Fibroblast of skin of abdomen (primary cell): ENCODE measurements around the gene AGAP1.

Experiments
- DNase-seq: peaks from one replicate; pipeline ENCODE4 v3.0.0-alpha.2; 2013

AGAP1 gene

DNA sequence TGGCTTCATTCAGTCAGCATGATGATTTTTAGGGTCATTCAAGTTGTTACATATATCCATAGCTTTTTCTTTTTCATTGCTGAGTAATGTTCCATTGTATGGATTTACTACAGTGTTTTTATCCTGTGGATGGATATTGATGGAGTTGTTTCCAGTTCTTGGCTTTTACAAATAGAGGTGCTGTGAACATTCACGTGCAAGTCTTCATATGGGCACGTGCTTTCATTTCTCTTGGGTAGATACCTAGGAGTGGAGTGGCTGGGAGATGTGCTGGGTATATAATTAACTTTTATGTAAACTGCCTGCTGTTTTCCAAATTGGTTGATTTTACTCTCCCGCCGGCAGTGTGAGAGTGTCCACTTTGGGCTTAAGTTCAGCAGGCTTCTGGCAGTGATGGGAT, 16.5 kb downstream of the AGAP1 start:
- DNase-seq = no peak

- peak; percentile 82 for DNase-seq
These were observed 17.4 kb downstream of the AGAP1 start for GRCh38 chr2:235511187-235511661.

- no peak for DNase-seq
These were observed 18.2 kb downstream of the AGAP1 start for GRCh38 chr2:235511751-235512698.

DNA sequence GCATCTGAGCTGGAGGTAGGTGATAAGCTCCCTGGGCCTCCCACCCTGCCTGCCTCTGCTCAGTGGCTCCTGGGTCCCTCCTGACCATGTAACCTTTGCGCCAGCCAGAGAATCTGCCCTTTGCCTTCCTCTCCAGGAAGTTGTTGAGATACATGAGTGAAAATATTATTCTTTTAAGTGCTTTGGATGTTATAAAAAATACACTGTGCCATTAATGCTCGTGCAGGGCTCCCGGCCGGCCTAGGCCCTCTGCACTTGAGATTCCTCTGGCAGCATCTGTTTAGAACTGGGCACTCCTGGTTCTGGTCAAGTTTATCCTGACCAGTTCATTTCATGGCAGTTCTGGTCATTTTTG, 18.8 kb downstream of the AGAP1 start:
- no peak for DNase-seq

DNA sequence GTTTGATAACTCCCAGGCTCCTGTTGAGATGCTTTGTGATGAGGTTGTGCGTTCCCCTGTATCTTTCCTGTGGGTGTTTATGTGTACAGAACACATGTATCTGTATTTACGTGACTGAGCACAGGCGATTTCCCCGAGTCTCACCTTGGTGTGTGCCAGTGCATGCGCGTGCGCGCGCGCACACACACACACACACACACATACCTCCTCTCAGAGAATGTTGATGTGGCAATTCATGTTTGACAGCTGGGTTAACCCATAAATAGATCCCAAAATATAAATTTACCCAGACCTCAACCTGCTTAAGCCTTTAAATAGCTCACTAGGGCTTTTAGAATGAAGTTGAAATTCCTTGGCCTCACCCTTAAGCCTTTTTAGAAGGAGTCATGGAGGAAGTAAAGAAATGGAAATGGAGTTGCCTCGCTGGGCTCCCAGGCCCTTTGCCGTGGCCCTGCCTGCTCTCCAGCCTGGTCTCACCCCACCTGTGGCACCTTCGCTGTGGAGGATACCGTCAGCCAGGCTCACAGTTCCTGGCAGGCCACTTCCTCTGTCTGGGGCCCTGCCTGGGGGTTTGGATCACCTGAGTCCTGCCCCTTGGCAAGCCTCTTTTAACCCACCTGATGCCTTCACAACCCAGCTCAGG, 20.3 kb downstream of the AGAP1 start:
- DNase-seq = no peak

DNA sequence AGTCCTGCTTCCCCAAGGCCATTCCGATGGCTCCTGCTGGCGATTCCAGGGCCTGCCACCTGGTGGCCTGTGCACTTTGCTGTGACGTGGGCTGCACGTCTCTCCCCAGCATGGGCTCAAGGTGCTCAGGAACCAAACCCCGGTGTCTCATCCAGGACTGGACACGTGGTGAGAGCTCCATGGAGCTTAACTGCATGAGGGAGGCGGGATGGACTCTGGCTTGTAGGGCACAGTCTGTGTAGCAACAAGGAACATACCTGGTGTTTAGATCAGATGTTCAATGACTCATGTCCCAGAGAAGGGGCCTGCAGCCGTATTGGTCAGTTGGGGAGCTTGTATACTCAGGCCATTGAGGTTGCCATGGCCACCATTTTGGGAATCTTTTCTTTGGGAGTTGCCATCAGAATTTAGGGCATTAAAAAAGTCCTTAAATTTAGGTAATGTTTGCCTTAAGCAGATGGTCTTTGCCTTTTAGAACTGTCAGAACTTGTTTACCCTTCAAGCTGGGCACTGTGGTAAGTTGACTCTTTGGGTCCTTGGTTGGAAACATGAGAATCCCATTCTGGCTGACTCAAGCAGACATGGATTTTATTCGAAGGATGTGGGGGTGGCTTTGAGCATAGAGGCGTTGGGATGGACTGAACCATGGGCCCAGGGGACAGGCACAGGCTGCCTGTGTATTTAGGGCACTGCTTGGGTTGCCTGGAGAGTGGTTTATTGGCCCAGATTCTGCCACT, 21.0 kb downstream of the AGAP1 start:
- no peak for DNase-seq

DNA sequence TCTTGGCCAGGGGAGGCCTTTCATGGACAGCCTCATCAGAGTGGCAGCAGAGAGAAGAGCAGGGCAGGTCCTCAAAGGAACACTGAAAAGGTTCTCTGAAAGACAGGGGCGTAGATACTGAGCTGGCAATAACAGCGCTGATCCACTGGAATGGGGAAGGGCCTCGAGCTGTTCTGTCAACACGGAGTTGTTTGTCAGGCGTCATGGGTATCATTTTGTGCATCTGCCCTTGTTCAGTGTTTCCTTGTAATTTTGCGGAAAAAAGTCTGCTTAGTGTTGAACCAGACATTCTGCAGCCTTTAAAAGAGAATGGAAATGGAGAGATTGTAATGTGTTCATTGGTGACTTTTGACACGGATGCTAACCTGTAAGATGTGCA, 21.5 kb downstream of the AGAP1 start:
- DNase-seq = no peak

- no peak for DNase-seq
These were observed 22.0 kb downstream of the AGAP1 start for GRCh38 chr2:235515821-235516220.

DNA sequence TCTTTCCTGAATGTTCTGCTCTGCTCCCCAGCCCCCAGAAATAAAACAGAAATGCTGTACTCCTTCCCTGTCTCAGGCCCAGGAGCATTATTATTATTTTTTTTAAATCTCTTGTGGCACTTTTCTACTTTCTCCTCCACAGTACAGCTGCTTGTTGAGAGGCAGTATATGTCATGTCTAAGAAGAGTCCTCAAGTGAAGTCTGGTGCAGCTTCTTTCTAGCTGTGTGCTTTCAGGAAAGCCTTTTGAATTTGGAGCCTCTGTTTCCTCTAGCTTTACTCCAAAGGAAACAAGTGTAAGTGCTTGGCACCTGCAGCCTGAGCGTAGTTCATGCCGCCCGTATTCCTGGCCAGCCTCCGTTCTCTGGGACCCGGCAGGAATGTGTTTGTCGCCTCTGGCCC, 22.4 kb downstream of the AGAP1 start:
- no peak for DNase-seq

DNA sequence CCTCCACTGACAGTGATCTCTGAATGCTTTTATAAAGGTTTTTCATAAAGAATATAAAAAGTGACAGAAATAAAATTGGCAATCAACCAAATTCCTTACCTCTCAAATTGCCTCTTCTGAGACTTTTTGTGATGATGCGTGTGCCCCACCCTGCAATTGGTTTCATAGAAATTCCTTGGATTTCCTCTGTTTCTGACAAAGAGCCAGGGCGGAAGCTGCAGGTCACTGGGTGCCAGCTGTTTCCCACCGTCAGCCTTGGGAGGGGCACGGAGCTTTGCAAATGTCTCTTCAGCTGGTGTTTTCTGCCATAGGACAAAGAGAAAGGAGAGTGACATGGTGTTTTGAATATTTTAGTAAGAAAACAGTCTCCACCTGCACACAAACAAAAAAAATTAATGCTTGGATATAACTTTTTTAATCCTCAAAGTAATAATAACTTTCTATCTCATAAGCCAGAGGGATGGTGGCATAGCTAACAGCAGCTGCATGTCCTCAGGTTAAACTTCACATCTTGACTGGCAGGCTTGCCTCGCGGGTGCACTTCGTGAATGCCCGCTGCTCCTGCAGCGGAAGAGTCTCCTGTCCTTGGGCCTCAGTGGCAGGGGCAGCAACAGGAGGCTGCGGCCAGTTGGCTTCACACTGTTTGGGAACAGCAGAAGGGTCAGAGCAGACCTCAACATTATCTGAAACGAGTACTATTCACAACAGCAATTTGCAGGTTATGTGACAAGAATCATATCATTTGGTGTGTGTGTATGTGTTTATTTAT, 24.7 kb downstream of the AGAP1 start:
- DNase-seq = no peak

DNA sequence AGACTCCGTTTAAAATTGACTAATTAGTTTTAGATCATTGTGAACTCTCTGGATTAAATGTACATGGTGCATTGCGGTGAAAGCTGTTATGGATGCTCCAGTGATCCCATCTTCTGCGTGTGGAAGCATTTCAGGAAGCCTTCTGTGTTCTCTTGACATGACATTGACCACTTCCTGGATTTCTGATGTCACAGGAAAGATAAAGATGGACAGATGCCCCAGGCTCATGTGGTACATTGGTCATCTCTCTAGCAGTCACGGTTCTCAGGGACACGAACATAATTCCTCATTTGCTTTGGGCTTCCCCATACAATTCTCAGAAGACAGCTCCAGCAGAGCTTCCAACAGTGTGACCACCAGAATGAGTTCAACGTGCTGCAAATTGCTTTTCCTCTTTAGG, 26.9 kb downstream of the AGAP1 start:
- DNase-seq = no peak

- DNase-seq = no peak
These were observed 28.0 kb downstream of the AGAP1 start for GRCh38 chr2:235521844-235522243.

DNA sequence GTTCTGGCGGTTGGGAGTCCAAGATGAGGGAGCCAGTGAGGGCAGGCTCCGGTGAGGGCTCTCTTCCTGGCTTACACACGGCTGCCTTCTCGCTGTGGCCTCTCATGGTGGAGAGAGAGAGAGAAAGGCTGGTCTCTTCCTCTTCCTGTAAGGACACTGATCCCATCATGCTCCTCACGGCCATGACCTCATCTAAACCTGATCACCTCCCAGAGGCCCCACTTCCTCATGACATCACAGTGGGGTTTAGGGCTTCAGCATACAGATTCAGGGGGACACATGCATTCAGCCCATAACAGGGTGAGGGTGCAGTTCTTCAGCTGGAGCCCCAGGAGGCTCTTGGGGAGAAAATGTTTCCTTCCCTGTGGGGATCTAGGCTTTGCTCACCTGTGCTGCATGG, 29.2 kb downstream of the AGAP1 start:
- no peak for DNase-seq

- no peak for DNase-seq
These were observed 29.8 kb downstream of the AGAP1 start for GRCh38 chr2:235523486-235524150.

DNA sequence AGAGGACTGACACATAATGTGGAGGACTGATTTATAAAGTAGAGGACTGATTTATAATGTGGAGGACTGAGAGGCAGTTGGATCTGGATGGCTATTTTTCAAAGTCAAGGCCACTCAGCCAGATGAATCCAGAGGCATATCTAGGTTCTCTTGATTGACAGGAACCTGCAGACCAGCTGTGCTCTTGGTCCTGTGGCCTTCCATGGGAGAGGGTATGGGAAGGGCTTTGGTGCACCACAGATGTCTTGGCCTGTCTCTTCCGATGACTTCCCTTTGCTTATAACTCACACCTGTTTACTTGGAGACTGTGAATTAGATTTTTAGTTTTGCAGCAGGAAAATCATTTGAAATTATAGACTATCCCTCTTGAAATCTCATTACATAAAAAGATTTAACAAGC, 32.3 kb downstream of the AGAP1 start:
- no peak for DNase-seq

GRCh38 chr2:235527806-235528469, 34.1 kb downstream of the AGAP1 start:
- peak; percentile 17 for DNase-seq

GRCh38 chr2:235529621-235530020, 35.8 kb downstream of the AGAP1 start:
- no peak for DNase-seq

DNA sequence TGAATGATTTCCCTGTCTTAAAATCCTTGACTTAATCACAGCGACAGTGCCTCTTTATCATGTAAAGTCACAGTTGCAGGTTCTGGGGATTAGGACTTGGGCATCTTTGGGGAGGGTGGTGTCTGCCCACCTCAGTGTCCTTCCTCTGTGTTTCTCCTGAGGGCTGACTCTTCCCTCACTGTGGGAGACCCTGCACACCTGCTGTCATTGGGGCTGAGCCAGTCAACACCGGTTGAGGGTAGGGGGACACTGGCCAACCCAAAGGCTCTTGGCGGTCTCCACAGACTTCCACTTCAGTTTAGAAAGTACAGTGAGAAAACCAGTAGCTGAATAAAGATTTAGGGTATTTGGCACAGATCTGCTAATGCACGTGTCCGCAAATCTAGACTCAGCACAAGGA, 36.9 kb downstream of the AGAP1 start:
- no peak for DNase-seq

DNA sequence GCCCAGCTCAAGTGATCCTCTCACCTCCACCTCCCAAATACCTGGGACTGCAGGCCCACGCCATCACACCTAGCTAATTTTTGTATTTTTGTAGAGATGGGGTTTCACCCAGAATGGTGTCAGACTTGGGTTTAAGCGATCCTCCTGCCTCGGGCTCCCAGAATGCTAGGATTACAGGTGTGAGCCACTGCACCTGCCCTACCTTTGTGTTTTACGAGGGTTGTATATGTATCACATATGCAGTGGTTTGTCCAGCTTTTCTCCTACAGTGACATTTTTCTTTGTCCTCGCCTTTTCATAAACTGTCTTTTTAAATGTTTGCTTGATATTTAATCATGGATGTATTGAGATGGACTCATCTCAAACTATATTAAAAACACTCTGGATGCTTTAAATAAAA, 38.5 kb downstream of the AGAP1 start:
- no peak for DNase-seq

DNA sequence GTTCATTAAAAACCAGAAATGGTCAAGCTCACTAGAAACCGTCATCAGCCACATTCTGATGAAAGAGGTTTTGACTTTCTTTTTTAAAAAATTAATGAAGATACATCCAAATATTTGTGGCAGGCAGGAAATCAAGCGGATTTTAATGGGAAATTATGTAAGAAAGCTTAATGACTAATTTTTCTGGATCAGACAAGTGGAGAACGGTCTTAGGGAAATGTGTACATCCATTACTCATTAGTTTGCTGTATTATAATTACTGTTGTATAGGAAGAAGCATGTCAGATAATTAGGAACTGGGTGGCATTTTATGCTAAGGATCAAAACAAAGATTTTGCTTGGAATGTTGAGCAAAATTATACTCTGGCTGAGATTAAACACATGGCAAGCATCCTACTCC, 39.4 kb downstream of the AGAP1 start:
- peak; percentile 28 for DNase-seq

GRCh38 chr2:235533616-235534385, 40.0 kb downstream of the AGAP1 start:
- no peak for DNase-seq
